ENCODE data around the gene TENT4B.

TENT4B gene

GRCh38 chr16:50213939-50214519 is 60.9 kb downstream of the TENT4B start:
- Mint-ChIP-seq H3K9me3 (no peaks in the 10 kb centered on the region), H3K36me3 (peaks cover 35% of the 10 kb centered on the region), H3K4me3 (no peak overlapping the region), H3K27me3 (no peaks in the 10 kb centered on the region), H3K4me1 (peaks cover 48% of the 10 kb centered on the region), H3K27ac (peak overlapping the region; percentile 47)
- DNase-seq: no peak
- CTCF ChIA-PET: interaction anchor here (0.6 to 8.4 kb wide), 15 partner anchors 21 to 593 kb away, joined by 3 to 180 read pairs (median 6); partner anchors contain the start of genes CNEP1R1 and HEATR3

- Mint-ChIP-seq H3K36me3 (peaks cover 37% of the 10 kb centered on the region), H3K9me3 (no peaks in the 10 kb centered on the region), H3K4me3 (peak overlapping the region; percentile 55), H3K27ac (peak overlapping the region; percentile 82), H3K27me3 (no peaks in the 10 kb centered on the region), H3K4me1 (peaks cover 36% of the 10 kb centered on the region)
- no peak for DNase-seq
- CTCF ChIA-PET: interaction anchor here (1.0 to 6.1 kb wide), 6 partner anchors 25 to 450 kb away, joined by 3 to 35 read pairs (median 4); no protein-coding TSS in a partner anchor
Observed at GRCh38 chr16:50215680-50216079, 62.6 kb downstream of the TENT4B start.

DNA sequence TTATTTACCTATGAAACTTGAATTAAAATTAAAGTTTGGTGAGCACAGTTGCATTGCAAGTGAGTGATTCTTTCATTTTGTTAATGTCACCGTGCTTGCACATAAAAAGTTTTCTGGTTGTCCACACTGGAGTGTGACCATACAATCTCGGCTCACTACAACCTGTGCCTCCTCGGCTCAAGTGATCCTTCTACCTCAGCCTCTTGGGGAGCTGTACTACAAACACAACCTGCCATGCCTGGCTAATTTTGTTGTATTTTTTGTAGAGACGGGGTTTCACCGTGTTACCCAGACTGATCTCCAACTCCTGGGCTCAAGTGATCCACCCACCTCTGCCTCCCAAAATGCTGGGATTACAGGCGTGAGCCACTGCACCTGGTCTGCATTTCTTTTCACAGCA is 63.1 kb downstream of the TENT4B start:
- Mint-ChIP-seq H3K4me3 (peak overlapping the region; percentile 55), H3K27ac (peak overlapping the region; percentile 82), H3K4me1 (peaks cover 35% of the 10 kb centered on the region), H3K36me3 (peaks cover 37% of the 10 kb centered on the region), H3K9me3 (no peaks in the 10 kb centered on the region), H3K27me3 (no peaks in the 10 kb centered on the region)
- CTCF ChIA-PET: interaction anchor here (1.1 to 1.5 kb wide), 2 partner anchors 137 to 138 kb away, joined by 3 to 5 read pairs; no protein-coding TSS in a partner anchor
- no peak for DNase-seq

- Mint-ChIP-seq H3K9me3 (no peaks in the 10 kb centered on the region), H3K27me3 (no peaks in the 10 kb centered on the region), H3K4me1 (peaks cover 29% of the 10 kb centered on the region), H3K4me3 (no peak overlapping the region), H3K36me3 (peaks cover 26% of the 10 kb centered on the region), H3K27ac (no peak overlapping the region)
- CTCF ChIA-PET: interaction anchor here (0.7 kb wide), 1 partner anchor 8 kb away, joined by 4 read pairs; no protein-coding TSS in a partner anchor
- DNase-seq: no peak
Observed at GRCh38 chr16:50219402-50219975, 66.4 kb downstream of the TENT4B start.

DNA sequence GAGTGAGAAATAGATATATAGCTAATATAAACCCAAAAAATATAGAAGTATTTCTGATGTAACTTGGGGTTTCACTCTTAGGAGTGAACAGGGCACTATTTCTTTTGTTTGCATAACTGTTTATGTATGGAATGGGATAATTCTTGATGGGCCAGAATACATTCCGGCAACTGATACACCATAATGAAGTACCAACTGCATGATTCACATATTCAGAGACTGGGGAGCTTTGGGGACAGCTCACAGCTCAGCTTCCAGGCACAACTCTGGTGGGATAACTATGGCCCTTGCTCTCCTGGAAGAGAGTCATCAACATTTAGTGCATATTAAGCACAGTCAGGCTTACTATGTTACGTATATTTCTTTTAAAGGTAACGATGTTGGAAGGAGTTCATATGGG is 71.2 kb downstream of the TENT4B start:
- H3K4me1 Mint-ChIP-seq: peaks cover 7% of the 10 kb centered on the region
- no peak overlapping the region for H3K27ac Mint-ChIP-seq
- CTCF ChIA-PET: interaction anchor here (1.0 kb wide), 1 partner anchor 13 kb away, joined by 6 read pairs; no protein-coding TSS in a partner anchor
- no peaks in the 10 kb centered on the region for H3K9me3 Mint-ChIP-seq
- DNase-seq: no peak
- H3K27me3 Mint-ChIP-seq: no peaks in the 10 kb centered on the region
- H3K4me3 Mint-ChIP-seq: no peak overlapping the region
- peaks cover 39% of the 10 kb centered on the region for H3K36me3 Mint-ChIP-seq

DNA sequence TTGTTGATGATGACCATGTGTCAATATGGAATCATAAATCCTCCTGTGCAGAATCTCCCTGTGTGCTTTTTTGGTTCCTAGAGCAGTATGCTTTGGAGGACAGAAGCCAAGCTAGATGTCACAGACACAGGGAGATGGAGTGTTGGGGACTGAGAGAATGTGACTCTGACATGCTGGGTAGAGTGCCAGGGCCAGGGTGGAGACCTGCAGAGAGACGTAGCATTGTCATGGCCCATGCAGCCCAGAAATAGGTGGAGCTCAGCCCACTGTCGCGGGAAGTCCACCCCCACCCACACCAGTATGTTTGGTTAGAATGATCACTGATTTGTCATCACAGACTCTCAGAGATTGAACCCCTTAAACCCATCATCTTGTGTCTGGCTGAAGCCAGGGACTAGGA is 74.0 kb downstream of the TENT4B start:
- no peaks in the 10 kb centered on the region for H3K27me3 Mint-ChIP-seq
- H3K9me3 Mint-ChIP-seq: no peaks in the 10 kb centered on the region
- CTCF ChIA-PET: interaction anchor here (1.2 kb wide), 1 partner anchor 14 kb away, joined by 3 read pairs; no protein-coding TSS in a partner anchor
- DNase-seq: no peak
- H3K4me1 Mint-ChIP-seq: peaks cover 7% of the 10 kb centered on the region
- H3K27ac Mint-ChIP-seq: no peak overlapping the region
- H3K4me3 Mint-ChIP-seq: no peak overlapping the region
- H3K36me3 Mint-ChIP-seq: peaks cover 37% of the 10 kb centered on the region

- DNase-seq: no peak
- Mint-ChIP-seq H3K27ac (no peak overlapping the region), H3K36me3 (peaks cover 37% of the 10 kb centered on the region), H3K9me3 (no peaks in the 10 kb centered on the region), H3K27me3 (no peaks in the 10 kb centered on the region), H3K4me3 (no peak overlapping the region), H3K4me1 (peaks cover 7% of the 10 kb centered on the region)
- CTCF ChIA-PET: interaction anchor here (1.1 to 1.2 kb wide), 2 partner anchors 13 to 127 kb away, joined by 3 to 4 read pairs; no protein-coding TSS in a partner anchor
Observed at GRCh38 chr16:50227665-50228064, 74.6 kb downstream of the TENT4B start.

DNA sequence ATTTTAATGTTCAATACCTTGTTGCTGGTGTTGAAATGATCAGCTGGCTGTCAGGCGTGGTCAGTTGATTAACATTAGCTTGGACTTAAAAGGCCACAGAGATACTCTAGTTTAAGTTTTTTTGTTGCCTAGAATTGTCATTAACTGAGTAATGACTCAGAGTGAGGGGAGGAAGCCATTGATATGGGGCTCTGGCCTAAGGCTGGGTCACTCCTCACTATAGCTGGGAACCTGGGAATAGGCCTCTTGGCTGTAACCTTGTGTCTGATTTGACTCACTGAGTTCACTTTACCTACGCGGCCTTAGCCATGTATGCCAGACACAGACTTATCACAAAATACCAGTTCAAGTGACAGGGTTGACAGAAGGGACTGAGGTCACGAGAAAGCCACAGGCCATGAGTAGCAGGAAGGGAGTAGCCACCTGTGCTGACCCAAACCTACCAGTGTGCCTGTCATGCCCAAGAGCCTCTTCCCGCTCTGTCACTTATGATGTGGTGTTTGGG is 75.3 kb downstream of the TENT4B start:
- CTCF ChIA-PET: interaction anchor here (0.8 to 1.2 kb wide), 3 partner anchors 12 to 126 kb away, joined by 3 to 4 read pairs (median 4); no protein-coding TSS in a partner anchor
- Mint-ChIP-seq H3K27me3 (no peaks in the 10 kb centered on the region), H3K9me3 (no peaks in the 10 kb centered on the region), H3K36me3 (peaks cover 37% of the 10 kb centered on the region), H3K4me3 (no peak overlapping the region), H3K4me1 (peaks cover 7% of the 10 kb centered on the region), H3K27ac (no peak overlapping the region)
- no peak for DNase-seq

DNA sequence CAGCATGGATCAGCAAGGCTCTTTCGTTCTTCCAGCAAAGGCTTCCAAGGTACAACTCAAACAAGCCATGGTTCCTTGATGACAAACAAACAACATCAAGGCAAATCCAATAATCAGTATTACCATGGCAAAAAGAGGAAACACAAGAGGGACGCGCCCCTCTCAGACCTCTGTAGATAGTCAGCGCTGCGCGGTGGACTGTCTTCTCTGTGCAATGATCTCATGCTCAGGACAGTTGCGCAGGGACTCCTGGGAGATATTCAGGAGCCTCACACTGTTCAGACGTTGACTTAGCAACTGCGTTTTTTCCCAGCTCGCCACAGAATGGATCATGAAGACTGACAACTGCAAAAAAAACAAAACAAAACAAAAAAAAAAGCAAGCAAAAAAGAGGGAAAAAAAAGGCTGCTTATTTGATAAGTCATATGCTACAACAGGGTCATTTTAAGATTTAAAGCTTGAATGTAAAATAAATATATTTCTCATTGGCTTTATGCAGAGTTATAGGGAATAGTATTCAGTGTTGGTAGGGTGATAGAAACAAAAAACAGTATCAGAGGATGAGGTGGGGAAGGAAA is 76.1 kb downstream of the TENT4B start:
- no peak overlapping the region for H3K27ac Mint-ChIP-seq
- CTCF ChIA-PET: interaction anchor here (0.6 to 0.8 kb wide), 2 partner anchors 18 to 92 kb away, joined by 4 to 5 read pairs; no protein-coding TSS in a partner anchor
- no peak overlapping the region for H3K4me3 Mint-ChIP-seq
- peaks cover 7% of the 10 kb centered on the region for H3K4me1 Mint-ChIP-seq
- DNase-seq: no peak
- H3K36me3 Mint-ChIP-seq: peaks cover 34% of the 10 kb centered on the region
- no peaks in the 10 kb centered on the region for H3K27me3 Mint-ChIP-seq
- no peaks in the 10 kb centered on the region for H3K9me3 Mint-ChIP-seq

DNA sequence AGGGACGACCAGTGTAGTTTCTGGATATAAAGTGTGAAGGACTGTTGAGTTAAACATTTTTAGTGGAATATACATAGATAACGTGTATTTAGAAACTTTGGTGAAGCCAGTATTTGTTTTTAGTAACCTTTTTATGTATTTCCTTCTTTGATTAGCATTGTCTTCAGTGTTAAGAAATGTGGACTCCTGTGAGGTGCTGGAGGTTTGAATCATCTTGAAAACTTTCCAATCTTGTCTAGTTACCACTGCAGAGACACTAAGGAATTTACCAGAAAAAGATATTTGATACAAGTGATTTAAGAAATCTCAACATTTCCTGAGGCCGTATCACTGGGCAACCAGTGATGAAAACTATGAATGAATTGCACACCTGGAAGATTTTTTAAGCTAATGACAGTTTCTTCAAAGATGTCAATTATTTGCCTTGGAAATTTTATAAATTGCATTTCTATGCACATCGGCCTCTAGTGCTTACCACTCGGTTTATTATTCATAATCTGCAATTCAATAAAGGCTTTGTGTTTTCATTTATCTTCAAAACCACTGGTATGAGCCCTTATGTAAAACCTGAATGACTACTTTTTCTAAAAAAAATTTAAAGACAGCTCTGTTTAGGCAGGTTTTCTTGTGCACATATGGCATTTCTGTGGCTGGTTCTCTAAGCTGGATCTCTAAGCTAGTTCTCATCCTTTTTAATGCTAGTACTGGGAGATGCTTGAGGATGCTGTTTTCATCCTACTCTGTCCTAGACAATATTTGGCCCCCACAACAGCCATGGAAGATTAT is 81.9 kb downstream of the TENT4B start:
- DNase-seq: no peak
- H3K4me3 Mint-ChIP-seq: no peak overlapping the region
- H3K9me3 Mint-ChIP-seq: no peaks in the 10 kb centered on the region
- no peak overlapping the region for H3K27ac Mint-ChIP-seq
- CTCF ChIA-PET: no interaction called here
- peaks cover 4% of the 10 kb centered on the region for H3K27me3 Mint-ChIP-seq
- H3K4me1 Mint-ChIP-seq: no peaks in the 10 kb centered on the region
- H3K36me3 Mint-ChIP-seq: peaks cover 4% of the 10 kb centered on the region

GRCh38 chr16:50235581-50235980 is 82.5 kb downstream of the TENT4B start:
- CTCF ChIA-PET: no interaction called here
- Mint-ChIP-seq H3K4me3 (no peak overlapping the region), H3K4me1 (no peaks in the 10 kb centered on the region), H3K9me3 (no peaks in the 10 kb centered on the region), H3K36me3 (peaks cover 1% of the 10 kb centered on the region), H3K27ac (no peak overlapping the region), H3K27me3 (peaks cover 10% of the 10 kb centered on the region)
- no peak for DNase-seq

GRCh38 chr16:50238314-50238713 is 85.2 kb downstream of the TENT4B start:
- Mint-ChIP-seq H3K27ac (no peak overlapping the region), H3K27me3 (peaks cover 35% of the 10 kb centered on the region), H3K4me3 (no peak overlapping the region), H3K36me3 (no peaks in the 10 kb centered on the region), H3K9me3 (no peaks in the 10 kb centered on the region), H3K4me1 (peaks cover 2% of the 10 kb centered on the region)
- CTCF ChIA-PET: interaction anchor here (0.6 to 0.7 kb wide), 2 partner anchors 38 to 78 kb away, joined by 3 to 5 read pairs; no protein-coding TSS in a partner anchor
- no peak for DNase-seq

DNA sequence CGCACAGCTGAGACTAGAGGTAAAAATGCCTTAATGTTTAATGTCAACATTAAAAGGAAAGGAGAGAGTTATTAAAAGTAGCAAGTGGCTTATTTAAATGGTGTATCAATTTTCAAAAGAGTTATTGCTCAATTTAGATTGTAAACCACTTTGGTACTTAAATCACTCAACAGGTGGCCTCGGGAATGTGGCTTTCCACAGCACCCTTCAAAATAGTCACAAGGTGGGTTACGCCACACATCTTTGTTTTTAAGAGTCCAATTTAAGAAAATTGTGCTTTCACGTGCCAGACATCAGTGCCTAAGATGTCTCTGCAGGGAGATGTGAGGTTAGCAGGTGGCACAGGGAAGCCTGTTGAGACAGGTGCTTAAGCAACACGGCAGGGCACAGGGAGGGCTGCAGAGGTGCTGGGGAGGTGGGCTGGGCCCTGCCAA is 85.8 kb downstream of the TENT4B start:
- H3K4me1 Mint-ChIP-seq: peaks cover 4% of the 10 kb centered on the region
- peaks cover 39% of the 10 kb centered on the region for H3K27me3 Mint-ChIP-seq
- no peak overlapping the region for H3K27ac Mint-ChIP-seq
- CTCF ChIA-PET: interaction anchor here (0.6 kb wide), 1 partner anchor 78 kb away, joined by 5 read pairs; no protein-coding TSS in a partner anchor
- H3K4me3 Mint-ChIP-seq: no peak overlapping the region
- H3K9me3 Mint-ChIP-seq: no peaks in the 10 kb centered on the region
- no peaks in the 10 kb centered on the region for H3K36me3 Mint-ChIP-seq
- DNase-seq: no peak
